ENCODE data around the gene YBX2. TPM values are rescaled to one million over a fixed set of nuclear protein-coding genes. Genes with fewer than 3 reads are reported as not detected.
A peak's percentile ranks its signal among the peaks of the same experiment; 100 is the strongest.

YBX2 gene
- total and polyA plus RNA-seq, 12 donors: 0.06 to 1.4 (median 0.19) TPM; not detected in 6

DNA sequence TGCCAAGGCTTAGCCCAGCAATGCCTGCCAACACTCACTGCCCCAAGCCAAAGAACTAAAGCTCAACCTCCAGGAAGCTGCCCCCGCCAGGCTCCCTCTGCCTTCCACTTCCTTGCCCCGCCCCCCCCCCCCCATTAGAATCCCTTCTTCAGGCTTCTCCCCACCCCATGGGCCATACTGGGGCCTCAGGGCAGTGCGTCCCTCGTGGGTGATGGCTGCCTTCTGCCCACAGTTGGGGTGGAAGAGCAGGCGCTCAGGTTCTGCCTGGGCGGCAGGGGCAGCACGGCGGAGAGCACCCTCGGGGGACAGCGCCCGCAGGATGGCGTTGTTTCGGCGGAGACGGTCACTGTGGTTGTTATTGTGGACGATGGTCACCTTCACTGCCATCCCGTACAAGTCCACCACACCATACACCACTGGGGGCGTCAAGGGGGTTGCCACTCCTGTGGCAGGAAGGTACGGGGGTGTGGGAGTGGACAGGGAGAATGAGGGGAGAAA, 30.6 kb upstream of the YBX2 start:
- peaks cover 0 to 59% of the 10 kb centered on the region in 2 donors for H3K36me3 ChIP-seq (replicated peaks in 1 of 2)

DNA sequence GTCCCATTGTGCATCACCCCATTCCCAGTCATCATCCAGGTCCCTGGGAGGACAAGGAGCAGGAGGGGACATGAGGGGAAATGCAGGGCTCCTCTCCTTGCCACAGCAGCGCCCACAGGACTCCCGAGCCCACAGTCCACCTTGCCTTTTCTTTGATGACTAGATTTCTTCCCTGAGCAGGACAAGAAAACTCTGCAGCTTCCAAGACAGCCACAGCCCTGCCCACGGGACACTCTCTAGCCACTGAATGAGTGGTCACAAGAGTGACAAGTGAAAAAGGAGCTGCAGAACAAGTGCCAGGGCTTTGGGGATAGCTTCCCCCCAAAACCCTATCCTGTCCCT, 30.0 kb upstream of the YBX2 start:
- no peak overlapping the region for H3K4me3 ChIP-seq
- H3K9me3 ChIP-seq (replicated peaks in 1 of 3): no peaks in the 10 kb centered on the region
- H3K27me3 ChIP-seq: no peaks in the 10 kb centered on the region
- H3K36me3 ChIP-seq (replicated peaks in 1 of 2): peaks cover 0 to 61% of the 10 kb centered on the region in 2 donors
- no peak overlapping the region for H3K27ac ChIP-seq
- H3K4me1 ChIP-seq (replicated peaks in 1 of 2): peaks cover 0 to 11% of the 10 kb centered on the region in 2 donors
- no peak for DNase-seq
- intact Hi-C loops (cut with DNase I): no loop called here
- TF ChIP-seq, protein P1, sequence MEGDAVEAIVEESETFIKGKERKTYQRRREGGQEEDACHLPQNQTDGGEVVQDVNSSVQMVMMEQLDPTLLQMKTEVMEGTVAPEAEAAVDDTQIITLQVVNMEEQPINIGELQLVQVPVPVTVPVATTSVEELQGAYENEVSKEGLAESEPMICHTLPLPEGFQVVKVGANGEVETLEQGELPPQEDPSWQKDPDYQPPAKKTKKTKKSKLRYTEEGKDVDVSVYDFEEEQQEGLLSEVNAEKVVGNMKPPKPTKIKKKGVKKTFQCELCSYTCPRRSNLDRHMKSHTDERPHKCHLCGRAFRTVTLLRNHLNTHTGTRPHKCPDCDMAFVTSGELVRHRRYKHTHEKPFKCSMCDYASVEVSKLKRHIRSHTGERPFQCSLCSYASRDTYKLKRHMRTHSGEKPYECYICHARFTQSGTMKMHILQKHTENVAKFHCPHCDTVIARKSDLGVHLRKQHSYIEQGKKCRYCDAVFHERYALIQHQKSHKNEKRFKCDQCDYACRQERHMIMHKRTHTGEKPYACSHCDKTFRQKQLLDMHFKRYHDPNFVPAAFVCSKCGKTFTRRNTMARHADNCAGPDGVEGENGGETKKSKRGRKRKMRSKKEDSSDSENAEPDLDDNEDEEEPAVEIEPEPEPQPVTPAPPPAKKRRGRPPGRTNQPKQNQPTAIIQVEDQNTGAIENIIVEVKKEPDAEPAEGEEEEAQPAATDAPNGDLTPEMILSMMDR (IDR thresholded peaks at IDR 0.05): peak in 1 of 6 experiments; percentile 6
- TF ChIP-seq POLR2A (IDR thresholded peaks at IDR 0.05): no peak
- WGBS, 4 donors: 77 to 90% (median 86%) methylated on average over 1 to 3 of the region's 3 CpGs

More for the DNA sequence above, 30.6 kb upstream of the YBX2 start:
- H3K4me1 ChIP-seq (replicated peaks in 1 of 2): peaks cover 0 to 11% of the 10 kb centered on the region in 2 donors
- TF ChIP-seq, protein P1 (IDR thresholded peaks at IDR 0.05): no peak
- TF ChIP-seq POLR2A (IDR thresholded peaks at IDR 0.05): no peak
- no peak overlapping the region for H3K27ac ChIP-seq
- intact Hi-C loops (cut with DNase I): no loop called here
- no peak overlapping the region for H3K4me3 ChIP-seq
- H3K27me3 ChIP-seq: no peaks in the 10 kb centered on the region
- H3K9me3 ChIP-seq (replicated peaks in 1 of 3): no peaks in the 10 kb centered on the region
- WGBS, 4 donors: 91 to 96% (median 92%) methylated on average over 16 to 19 of the region's 19 CpGs
- DNase-seq: no peak

DNA sequence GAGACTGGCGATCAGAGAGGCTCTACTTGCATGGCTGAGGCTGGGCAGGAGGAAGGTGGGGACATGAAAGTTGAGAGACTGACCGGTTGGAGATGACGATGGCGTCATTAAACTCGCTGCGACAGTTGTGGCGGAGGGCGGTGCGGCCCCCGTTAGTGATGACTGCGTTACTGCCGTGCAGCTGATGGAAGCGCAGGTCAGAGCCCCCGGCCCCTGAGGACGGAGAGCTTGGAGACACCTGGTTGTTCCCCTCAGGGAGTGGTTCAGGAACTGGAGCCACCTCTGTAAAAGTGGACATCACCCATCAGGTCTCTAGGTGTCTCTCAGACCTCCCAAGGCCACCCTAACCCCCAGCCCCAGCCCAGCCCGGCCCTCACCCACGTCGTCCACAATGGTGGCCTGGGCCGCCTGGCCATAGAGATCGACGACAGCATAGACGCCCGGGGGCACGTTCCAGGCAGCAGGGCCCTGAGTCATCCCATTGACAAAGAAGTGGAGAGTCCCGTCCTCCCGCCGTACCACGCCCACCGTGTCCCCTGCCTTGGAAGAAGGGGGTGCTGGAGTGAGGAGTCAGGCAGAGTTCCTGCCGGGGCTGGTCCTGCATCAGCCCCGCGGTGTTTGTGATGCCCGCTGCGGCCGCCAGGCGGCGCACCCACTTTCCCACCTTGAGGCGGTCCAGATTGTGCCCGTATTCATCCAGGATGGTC, 29.4 kb upstream of the YBX2 start:
- Histone ChIP-seq H3K27me3 (no peaks in the 10 kb centered on the region), H3K27ac (no peak overlapping the region), H3K4me3 (no peak overlapping the region), H3K9me3 (replicated peaks in 1 of 3) (no peaks in the 10 kb centered on the region), H3K4me1 (replicated peaks in 1 of 2) (peaks cover 0 to 11% of the 10 kb centered on the region in 2 donors), H3K36me3 (replicated peaks in 1 of 2) (peaks cover 0 to 63% of the 10 kb centered on the region in 2 donors)
- DNase-seq: peak in 2 of 7 donors; percentile 70 to 71
- no peak for TF ChIP-seq POLR2A (IDR thresholded peaks at IDR 0.05)
- TF ChIP-seq, protein P1 (IDR thresholded peaks at IDR 0.05): peak; percentile 62 to 79 (median 70)
- intact Hi-C loops (cut with DNase I): loop anchor here in 1 of 2 donors (2.0 kb wide), 1 partner anchor 75 kb away; no protein-coding TSS in a partner anchor
- WGBS, 4 donors: 57 to 89% (median 73%) methylated on average over 13 to 39 of the region's 39 CpGs

DNA sequence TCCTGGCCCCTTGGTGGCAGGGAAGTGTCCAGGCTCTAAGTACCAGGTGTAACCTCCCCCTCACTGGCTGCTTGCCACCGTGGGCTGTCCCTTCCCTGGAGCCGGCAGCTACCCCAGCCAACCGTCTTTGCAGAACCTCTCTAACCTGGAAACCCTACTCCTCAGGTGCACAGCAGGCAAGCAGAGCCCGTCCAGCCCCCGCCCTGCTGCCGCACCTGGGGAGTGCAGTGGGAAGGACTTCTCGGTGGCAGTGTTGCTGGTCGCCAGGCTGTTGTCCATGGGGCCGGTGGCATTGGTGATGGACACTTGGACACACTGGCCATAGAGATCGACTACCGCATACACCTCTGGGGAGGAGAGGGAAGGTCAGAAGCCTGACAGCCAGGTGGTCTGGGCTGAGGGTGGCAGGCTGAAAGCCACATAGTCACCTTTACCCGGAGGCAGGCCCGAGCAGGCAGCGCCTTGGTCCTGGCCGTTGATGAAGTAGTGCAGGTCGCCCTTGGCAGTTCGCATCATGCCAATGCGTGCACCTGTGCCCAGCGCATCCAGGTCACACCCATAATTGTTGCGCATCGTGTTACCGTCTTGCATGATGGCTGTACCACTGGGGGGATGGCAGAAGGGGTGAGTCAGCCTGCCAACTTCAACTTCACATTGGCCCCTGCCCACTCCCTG, 28.2 kb upstream of the YBX2 start:
- Histone ChIP-seq H3K27me3 (no peaks in the 10 kb centered on the region), H3K27ac (no peak overlapping the region), H3K36me3 (replicated peaks in 1 of 2) (peaks cover 0 to 75% of the 10 kb centered on the region in 2 donors), H3K4me3 (no peak overlapping the region), H3K9me3 (replicated peaks in 1 of 3) (no peaks in the 10 kb centered on the region), H3K4me1 (replicated peaks in 1 of 2) (no peaks in the 10 kb centered on the region)
- TF ChIP-seq, protein P1 (IDR thresholded peaks at IDR 0.05): no peak
- TF ChIP-seq POLR2A (IDR thresholded peaks at IDR 0.05): no peak
- 91 to 94% (median 93%) methylated on average over 16 to 22 of the region's 22 CpGs for WGBS, 4 donors
- no peak for DNase-seq
- intact Hi-C loops (cut with DNase I): loop anchor here in 1 of 2 donors (2.0 kb wide), 1 partner anchor 76 kb away; no protein-coding TSS in a partner anchor

Data from adrenal gland (tissue), 12 donors.